Ramos (cell line): ENCODE measurements around the gene STX16.

Source experiments
- in situ Hi-C: fragments of 300-500 bp; cut with MboI; formaldehyde crosslinking; loops from one replicate; pipeline ENCODE4 v1.14.3; 2022; ENCODE audit warnings: low sequenced_read_pairs; ENCODE audit not compliant: unreplicated experiment

The STX16 gene

GRCh38 chr20:58670659-58671058, 19.6 kb downstream of the STX16 start:
- in situ Hi-C loops, result no loop called here

GRCh38 chr20:58673119-58673518, 22.0 kb downstream of the STX16 start:
- in situ Hi-C loops, result no loop called here

- in situ Hi-C loops, result no loop called here
Observed at GRCh38 chr20:58675146-58675584, 24.1 kb downstream of the STX16 start.

- in situ Hi-C loops, result no loop called here
Observed at GRCh38 chr20:58675641-58676040, 24.6 kb downstream of the STX16 start.

- in situ Hi-C loops, result no loop called here
Observed at GRCh38 chr20:58676161-58676560, 25.1 kb downstream of the STX16 start.

GRCh38 chr20:58677079-58677604, 26.1 kb downstream of the STX16 start:
- in situ Hi-C loops, result no loop called here

GRCh38 chr20:58677808-58678207, 26.7 kb downstream of the STX16 start:
- in situ Hi-C loops, result no loop called here

- in situ Hi-C loops, result no loop called here
Observed at GRCh38 chr20:58678806-58679205, 27.7 kb downstream of the STX16 start.

GRCh38 chr20:58682656-58683531, 31.8 kb downstream of the STX16 start:
- in situ Hi-C loops, result no loop called here

GRCh38 chr20:58684291-58684690, 33.2 kb downstream of the STX16 start:
- in situ Hi-C loops, result no loop called here

- in situ Hi-C loops, result no loop called here
Observed at GRCh38 chr20:58685988-58686387, 34.9 kb downstream of the STX16 start.

- in situ Hi-C loops, result no loop called here
Observed at GRCh38 chr20:58688414-58688813, 37.3 kb downstream of the STX16 start.

GRCh38 chr20:58688840-58689239, 37.8 kb downstream of the STX16 start:
- in situ Hi-C loops, result no loop called here

- in situ Hi-C loops, result no loop called here
Observed at GRCh38 chr20:58690396-58691135, 39.5 kb downstream of the STX16 start.

- in situ Hi-C loops, result no loop called here
Observed at GRCh38 chr20:58691773-58692578, 40.9 kb downstream of the STX16 start.

GRCh38 chr20:58692579-58693225, 41.6 kb downstream of the STX16 start, which contains the start of gene NPEPL1:
NPEPL1 (plus strand) TSS chr20:58692800; CDS start chr20:58692901, 101 bp downstream.
- in situ Hi-C loops, result no loop called here

- in situ Hi-C loops, result no loop called here
Observed at GRCh38 chr20:58693226-58694006, 42.3 kb downstream of the STX16 start.

GRCh38 chr20:58694241-58695083, 43.4 kb downstream of the STX16 start:
- in situ Hi-C loops, result no loop called here
